Mucosa of stomach (tissue), 1 donor: ENCODE measurements around the gene ELAVL4.

Experiments
- H3K27me3 ChIP-seq: one replicate; pipeline ENCODE4 v1.7.0; 2013; ENCODE audit warnings: mild to moderate bottlenecking, low read length; ENCODE audit not compliant: control insufficient read depth, insufficient read depth
- H3K36me3 ChIP-seq: one replicate; pipeline ENCODE4 v1.7.0; 2013; ENCODE audit warnings: low read length; ENCODE audit not compliant: control insufficient read depth, insufficient read depth
- H3K4me1 ChIP-seq: one replicate; pipeline ENCODE4 v1.7.0; 2013; ENCODE audit warnings: mild to moderate bottlenecking, low read length; ENCODE audit not compliant: control insufficient read depth, insufficient read depth
- H3K4me3 ChIP-seq: one replicate; pipeline ENCODE4 v1.7.0; 2013; ENCODE audit warnings: low read length
- H3K9ac ChIP-seq: one replicate; pipeline ENCODE4 v1.7.0; 2013; ENCODE audit warnings: mild to moderate bottlenecking, low read length, moderate library complexity
- H3K9me3 ChIP-seq: one replicate; pipeline ENCODE4 v1.7.0; 2013; ENCODE audit warnings: mild to moderate bottlenecking, low read length, moderate library complexity; ENCODE audit not compliant: control insufficient read depth
- donor health status: Pancreatic carcinoma.

The ELAVL4 gene

GRCh38 chr1:50099654-50100053 is 9.1 kb upstream of the ELAVL4 start:
- Histone ChIP-seq H3K36me3 (no peaks in the 10 kb centered on the region), H3K9ac (no peak overlapping the region), H3K4me3 (no peak overlapping the region), H3K4me1 (no peaks in the 10 kb centered on the region), H3K27me3 (no peaks in the 10 kb centered on the region), H3K9me3 (no peaks in the 10 kb centered on the region)

- Histone ChIP-seq H3K4me3 (no peak overlapping the region), H3K36me3 (no peaks in the 10 kb centered on the region), H3K27me3 (no peaks in the 10 kb centered on the region), H3K9ac (no peak overlapping the region), H3K9me3 (no peaks in the 10 kb centered on the region), H3K4me1 (no peaks in the 10 kb centered on the region)
Measured at GRCh38 chr1:50103615-50104081, 5.1 kb upstream of the ELAVL4 start.

GRCh38 chr1:50105433-50105832 is 3.3 kb upstream of the ELAVL4 start:
- no peak overlapping the region for H3K9ac ChIP-seq
- H3K27me3 ChIP-seq = peaks cover 1% of the 10 kb centered on the region
- no peaks in the 10 kb centered on the region for H3K9me3 ChIP-seq
- H3K4me3 ChIP-seq = no peak overlapping the region
- H3K4me1 ChIP-seq = no peaks in the 10 kb centered on the region
- no peaks in the 10 kb centered on the region for H3K36me3 ChIP-seq

GRCh38 chr1:50106095-50106761 is 2.5 kb upstream of the ELAVL4 start:
- no peaks in the 10 kb centered on the region for H3K9me3 ChIP-seq
- H3K36me3 ChIP-seq = no peaks in the 10 kb centered on the region
- H3K4me3 ChIP-seq = no peak overlapping the region
- peaks cover 4% of the 10 kb centered on the region for H3K27me3 ChIP-seq
- no peak overlapping the region for H3K9ac ChIP-seq
- no peaks in the 10 kb centered on the region for H3K4me1 ChIP-seq

- H3K27me3 ChIP-seq = peaks cover 4% of the 10 kb centered on the region
Measured at GRCh38 chr1:50109116-50109515, 396 bp downstream of the ELAVL4 start.

GRCh38 chr1:50109647-50110075 is 941 bp downstream of the ELAVL4 start:
- Histone ChIP-seq H3K9me3 (no peaks in the 10 kb centered on the region), H3K4me1 (no peaks in the 10 kb centered on the region), H3K36me3 (no peaks in the 10 kb centered on the region), H3K4me3 (no peak overlapping the region), H3K27me3 (peaks cover 4% of the 10 kb centered on the region), H3K9ac (no peak overlapping the region)

More at GRCh38 chr1:50109116-50109515, 396 bp downstream of the ELAVL4 start:
- H3K36me3 ChIP-seq = no peaks in the 10 kb centered on the region
- no peak overlapping the region for H3K9ac ChIP-seq
- no peaks in the 10 kb centered on the region for H3K9me3 ChIP-seq
- H3K4me3 ChIP-seq = no peak overlapping the region
- H3K4me1 ChIP-seq = no peaks in the 10 kb centered on the region

GRCh38 chr1:50110151-50110550 is 1.4 kb downstream of the ELAVL4 start:
- Histone ChIP-seq H3K4me3 (no peak overlapping the region), H3K27me3 (peaks cover 4% of the 10 kb centered on the region), H3K9ac (no peak overlapping the region), H3K9me3 (no peaks in the 10 kb centered on the region), H3K4me1 (no peaks in the 10 kb centered on the region), H3K36me3 (no peaks in the 10 kb centered on the region)

- peaks cover 4% of the 10 kb centered on the region for H3K27me3 ChIP-seq
- no peaks in the 10 kb centered on the region for H3K9me3 ChIP-seq
- no peaks in the 10 kb centered on the region for H3K36me3 ChIP-seq
- H3K4me3 ChIP-seq = no peak overlapping the region
- no peaks in the 10 kb centered on the region for H3K4me1 ChIP-seq
- H3K9ac ChIP-seq = no peak overlapping the region
Measured at GRCh38 chr1:50110656-50111055, 1.9 kb downstream of the ELAVL4 start.

- Histone ChIP-seq H3K4me1 (no peaks in the 10 kb centered on the region), H3K9me3 (no peaks in the 10 kb centered on the region), H3K4me3 (no peak overlapping the region), H3K36me3 (no peaks in the 10 kb centered on the region), H3K9ac (no peak overlapping the region), H3K27me3 (peaks cover 4% of the 10 kb centered on the region)
Measured at GRCh38 chr1:50111503-50111902, 2.8 kb downstream of the ELAVL4 start.

- Histone ChIP-seq H3K9me3 (no peaks in the 10 kb centered on the region), H3K36me3 (no peaks in the 10 kb centered on the region), H3K27me3 (peaks cover 4% of the 10 kb centered on the region), H3K4me3 (no peak overlapping the region), H3K4me1 (no peaks in the 10 kb centered on the region), H3K9ac (no peak overlapping the region)
Measured at GRCh38 chr1:50112193-50112592, 3.5 kb downstream of the ELAVL4 start.

GRCh38 chr1:50123071-50123470 is 14.4 kb downstream of the ELAVL4 start:
- Histone ChIP-seq H3K9ac (no peak overlapping the region), H3K27me3 (no peaks in the 10 kb centered on the region), H3K4me1 (no peaks in the 10 kb centered on the region), H3K4me3 (no peak overlapping the region), H3K9me3 (no peaks in the 10 kb centered on the region), H3K36me3 (no peaks in the 10 kb centered on the region)

- Histone ChIP-seq H3K4me3 (no peak overlapping the region), H3K4me1 (no peaks in the 10 kb centered on the region), H3K9ac (no peak overlapping the region), H3K27me3 (no peaks in the 10 kb centered on the region), H3K9me3 (no peaks in the 10 kb centered on the region), H3K36me3 (no peaks in the 10 kb centered on the region)
Measured at GRCh38 chr1:50126927-50127715, 18.4 kb downstream of the ELAVL4 start.
